IPS DF 4.7 (cell line): ENCODE measurements around the gene GNA14.
A peak's percentile ranks its signal among the peaks of the same experiment; 100 is the strongest.
"Not testable (repeated sequence)": the region's sequence is repeated elsewhere in the genome, so short reads cannot be mapped to it uniquely, and the experiment has no call there.

ENCODE experiments used
- DNase-seq: peaks from one replicate; pipeline ENCODE4 v3.0.0-alpha.2; 2013; ENCODE audit warnings: low spot score; ENCODE audit errors: extremely low read depth

GNA14 gene

GRCh38 chr9:77588271-77588937 lies 59.7 kb downstream of the GNA14 start:
- no peak for DNase-seq

- DNase-seq, result no peak
Observed at GRCh38 chr9:77587851-77588250, 60.3 kb downstream of the GNA14 start.

- DNase-seq, result no peak
Observed at GRCh38 chr9:77587042-77587441, 61.1 kb downstream of the GNA14 start.

- DNase-seq, result no peak
Observed at GRCh38 chr9:77586591-77586990, 61.5 kb downstream of the GNA14 start.

GRCh38 chr9:77585335-77585786 lies 62.8 kb downstream of the GNA14 start:
- peak; percentile 58 for DNase-seq

- DNase-seq, result not testable (repeated sequence)
Observed at GRCh38 chr9:77584927-77585326, 63.2 kb downstream of the GNA14 start.

GRCh38 chr9:77582961-77583576 lies 65.1 kb downstream of the GNA14 start:
- DNase-seq, result no peak

- DNase-seq, result no peak
Observed at GRCh38 chr9:77582525-77582924, 65.6 kb downstream of the GNA14 start.

GRCh38 chr9:77575785-77576184 lies 72.3 kb downstream of the GNA14 start:
- DNase-seq, result peak; percentile 41

GRCh38 chr9:77569335-77569734 lies 78.8 kb downstream of the GNA14 start:
- no peak for DNase-seq

GRCh38 chr9:77563174-77563573 lies 84.9 kb downstream of the GNA14 start:
- no peak for DNase-seq

- no peak for DNase-seq
Observed at GRCh38 chr9:77562019-77562748, 85.9 kb downstream of the GNA14 start.

GRCh38 chr9:77561331-77562018 lies 86.6 kb downstream of the GNA14 start:
- no peak for DNase-seq

- DNase-seq, result no peak
Observed at GRCh38 chr9:77556396-77556795, 91.7 kb downstream of the GNA14 start.

GRCh38 chr9:77554586-77555105 lies 93.5 kb downstream of the GNA14 start:
- no peak for DNase-seq

GRCh38 chr9:77547106-77547730 lies 100.9 kb downstream of the GNA14 start:
- no peak for DNase-seq

- no peak for DNase-seq
Observed at GRCh38 chr9:77546376-77546950, 101.7 kb downstream of the GNA14 start.

- no peak for DNase-seq
Observed at GRCh38 chr9:77544546-77544945, 103.6 kb downstream of the GNA14 start.

- DNase-seq, result no peak
Observed at GRCh38 chr9:77543131-77543822, 104.8 kb downstream of the GNA14 start.

GRCh38 chr9:77541600-77541999 lies 106.5 kb downstream of the GNA14 start:
- DNase-seq, result no peak
